GM12891 (cell line): ENCODE results near the gene C1QL4.
A peak's percentile ranks its signal among the peaks of the same experiment; 100 is the strongest.

ENCODE experiments used
- DNase-seq: peaks from one replicate; pipeline ENCODE4 v3.0.0; 2011; ENCODE audit warnings: low spot score; ENCODE audit not compliant: insufficient read length
- FAIRE-seq: peaks from 2 replicates; lab custom pipeline; 2011; peaks lifted over from hg19 to GRCh38; lab: Jason Lieb, UNC
- PAX5 ChIP-seq: IDR thresholded peaks from 2 replicates; pipeline ENCODE4 v1.6.1; 2011; ENCODE audit warnings: low read length, moderate library complexity, mild to moderate bottlenecking; ENCODE audit not compliant: insufficient read depth, severe bottlenecking
- POLR2A ChIP-seq: IDR thresholded peaks from 2 replicates; pipeline ENCODE4 v1.6.1; 2011; ENCODE audit warnings: low read depth, low read length, control low read depth
- POLR2AphosphoS5 ChIP-seq: IDR thresholded peaks from 2 replicates; pipeline ENCODE4 v1.6.1; 2011; ENCODE audit warnings: low read depth, low read length, control low read depth
- POU2F2 ChIP-seq: IDR thresholded peaks from 2 replicates; pipeline ENCODE4 v1.6.1; 2011; ENCODE audit warnings: low read depth, mild to moderate bottlenecking, control low read depth, low read length, moderate library complexity
- SPI1 ChIP-seq: IDR thresholded peaks from 2 replicates; pipeline ENCODE4 v1.6.1; 2011; ENCODE audit warnings: low read depth, low read length, control low read depth
- TAF1 ChIP-seq: IDR thresholded peaks from 2 replicates; pipeline ENCODE4 v1.6.1; 2011; ENCODE audit warnings: low read depth, low read length, control low read depth

Gene C1QL4

GRCh38 chr12:49342914-49343731 is 6.1 kb upstream of the C1QL4 start:
- FAIRE-seq (peak; percentile 89), DNase-seq (no peak)
- TF ChIP-seq POLR2A (no peak), PAX5 (no peak)

- DNase-seq (peak; percentile 82), FAIRE-seq (peak; percentile 86)
- TF ChIP-seq SPI1 (no peak), PAX5 (no peak), POLR2AphosphoS5 (no peak), POU2F2 (no peak), TAF1 (no peak), POLR2A (no peak)
Measured at GRCh38 chr12:49342066-49342913, 5.3 kb upstream of the C1QL4 start.

GRCh38 chr12:49341777-49342065 is 4.7 kb upstream of the C1QL4 start:
- DNase-seq (no peak), FAIRE-seq (no peak)
- no peak for TF ChIP-seq PAX5
- TF ChIP-seq TAF1, result no peak
- TF ChIP-seq POLR2AphosphoS5, result no peak
- no peak for TF ChIP-seq POU2F2
- TF ChIP-seq POLR2A, result no peak
- no peak for TF ChIP-seq SPI1

GRCh38 chr12:49340971-49341776 is 4.2 kb upstream of the C1QL4 start:
- no peak for DNase-seq
- TF ChIP-seq POU2F2, result no peak
- TF ChIP-seq POLR2AphosphoS5, result no peak
- TF ChIP-seq SPI1, result no peak
- no peak for TF ChIP-seq TAF1
- no peak for FAIRE-seq

- DNase-seq, result no peak
- TF ChIP-seq POU2F2, result no peak
- no peak for FAIRE-seq
Measured at GRCh38 chr12:49340095-49340870, 3.3 kb upstream of the C1QL4 start.

- FAIRE-seq (no peak), DNase-seq (no peak)
- TF ChIP-seq POU2F2 (no peak), POLR2AphosphoS5 (no peak), TAF1 (no peak), PAX5 (no peak), POLR2A (no peak), SPI1 (no peak)
Measured at GRCh38 chr12:49339464-49339861, 2.5 kb upstream of the C1QL4 start.

- no peak for DNase-seq
- no peak for TF ChIP-seq SPI1
- TF ChIP-seq POLR2A, result no peak
- no peak for TF ChIP-seq TAF1
- no peak for FAIRE-seq
Measured at GRCh38 chr12:49338830-49339463, 2.0 kb upstream of the C1QL4 start.

GRCh38 chr12:49335955-49336644 is 888 bp downstream of the C1QL4 start:
- DNase-seq, result no peak
- FAIRE-seq, result no peak

More at GRCh38 chr12:49335955-49336644, 888 bp downstream of the C1QL4 start:
- TF ChIP-seq SPI1 (no peak), POLR2A (no peak), TAF1 (no peak), POLR2AphosphoS5 (no peak), PAX5 (no peak), POU2F2 (no peak)
